D721Med (cell line): Measurements from ENCODE around the gene MAP7D3.
"Not testable (repeated sequence)": the region's sequence is repeated elsewhere in the genome, so short reads cannot be mapped to it uniquely, and the experiment has no call there.

Experiments
- DNase-seq: peaks from one replicate; pipeline ENCODE4 v3.0.0; 2011; ENCODE audit warnings: low spot score; ENCODE audit not compliant: insufficient read length
- FAIRE-seq: peaks from 2 replicates; lab custom pipeline; 2011; peaks lifted over from hg19 to GRCh38; lab: Jason Lieb, UNC
- CTCF ChIP-seq: IDR thresholded peaks from 2 replicates; pipeline ENCODE4 v1.5.1; 2012; ENCODE audit warnings: mild to moderate bottlenecking, control low read depth; ENCODE audit not compliant: insufficient read depth; ENCODE audit errors: missing control alignments

MAP7D3 gene

GRCh38 chrX:136250191-136251040, 784 bp downstream of the MAP7D3 start:
- DNase-seq (no peak), FAIRE-seq (no peak)
- TF ChIP-seq CTCF = no peak

- TF ChIP-seq CTCF = no peak
- DNase-seq (no peak), FAIRE-seq (no peak)
Observed at GRCh38 chrX:136246201-136246600, 5.0 kb downstream of the MAP7D3 start.

GRCh38 chrX:136237849-136238248, 13.4 kb downstream of the MAP7D3 start:
- not testable (repeated sequence) for DNase-seq, FAIRE-seq

- FAIRE-seq = no peak
- DNase-seq = no peak
- no peak for TF ChIP-seq CTCF
Observed at GRCh38 chrX:136237074-136237473, 14.1 kb downstream of the MAP7D3 start.

- TF ChIP-seq CTCF = no peak
- DNase-seq = no peak
- FAIRE-seq = peak; percentile 25
Observed at GRCh38 chrX:136228839-136229207, 22.4 kb downstream of the MAP7D3 start.

- no peak for FAIRE-seq
Observed at GRCh38 chrX:136227948-136228838, 23.0 kb downstream of the MAP7D3 start.

More at GRCh38 chrX:136227948-136228838, 23.0 kb downstream of the MAP7D3 start:
- TF ChIP-seq CTCF = no peak
- DNase-seq = no peak
